K562 (cell line): ENCODE results near the gene LHX3.

ENCODE experiments used
- CTCF ChIP-seq, 3 experiments: IDR thresholded peaks in 2 of 3; conservative IDR thresholded peaks in 1 of 3; 2 replicates each; pipeline ENCODE4 v1.5.1; 2011 to 2012; ENCODE audit warnings: low read length in 3 of 3, mild to moderate bottlenecking in 3 of 3, control low read depth in 2 of 3, improper control_type of control experiment in 1 of 3, inconsistent platforms in 1 of 3, low read depth in 1 of 3, mixed read lengths in 1 of 3, moderate library complexity in 1 of 3; ENCODE audit not compliant: insufficient read depth in 2 of 3
- EP300 ChIP-seq: IDR thresholded peaks from 2 replicates; pipeline ENCODE4 v1.6.1; 2012; ENCODE audit warnings: low read length, improper control_type of control experiment
- MEF2A ChIP-seq: IDR thresholded peaks from 2 replicates; pipeline ENCODE4 v1.6.1; 2011; ENCODE audit warnings: low read depth, mild to moderate bottlenecking, low read length, moderate library complexity; ENCODE audit not compliant: control insufficient read depth
- NR0B1 ChIP-seq: fragments of 450-650 bp; IDR thresholded peaks from one replicate; pipeline ENCODE4 v1.6.1; 2018; ENCODE audit warnings: mild to moderate bottlenecking, moderate library complexity; ENCODE audit not compliant: partially characterized antibody
- TCF7L2 ChIP-seq: fragments of 150-350 bp; IDR thresholded peaks from 2 replicates; pipeline ENCODE4 v1.6.1; 2016; ENCODE audit warnings: low read depth, mild to moderate bottlenecking, low read length, moderate library complexity
- ZBTB8A ChIP-seq: fragments of 450-650 bp; IDR thresholded peaks from 2 replicates; pipeline ENCODE4 v1.6.1; 2018; ENCODE audit warnings: mild to moderate bottlenecking, moderate library complexity; ENCODE audit not compliant: partially characterized antibody

- TF ChIP-seq EP300, result no peak
- TF ChIP-seq MEF2A, result no peak
- TF ChIP-seq CTCF (IDR thresholded peaks at IDR 0.05 in 2 of 3, conservative IDR thresholded peaks at IDR 0.05 in 1 of 3; ENCODE audit: insufficient read depth in 2 of 3, low read depth in 1 of 3, low read length in 3 of 3), result no peak
- no peak for TF ChIP-seq TCF7L2
- no peak for TF ChIP-seq NR0B1
- no peak for TF ChIP-seq ZBTB8A
Measured at GRCh38 chr9:136182850-136183422, 22.0 kb downstream of the LHX3 start.
